ENCODE data around the gene THRB.

DNA sequence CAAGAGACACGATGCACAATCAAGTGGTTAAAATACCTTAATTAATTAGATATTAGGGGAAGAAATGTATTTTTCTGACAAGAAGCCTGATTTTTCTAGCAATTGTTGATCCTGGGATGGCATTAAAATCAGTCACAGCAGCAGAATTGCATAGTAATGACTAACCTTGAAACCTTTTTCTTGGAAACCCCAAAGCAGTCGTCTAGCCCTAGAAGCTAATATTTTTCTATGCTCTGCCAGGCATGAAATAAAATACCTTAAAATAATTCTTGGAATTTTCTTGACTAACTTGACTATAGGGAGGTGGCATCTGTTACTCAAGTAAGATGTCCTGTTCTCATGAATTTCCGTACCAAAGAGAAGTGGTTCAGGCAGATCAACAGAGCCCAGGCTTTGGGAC, 204.1 kb downstream of the THRB start:
- TF ChIP-seq, protein P1, sequence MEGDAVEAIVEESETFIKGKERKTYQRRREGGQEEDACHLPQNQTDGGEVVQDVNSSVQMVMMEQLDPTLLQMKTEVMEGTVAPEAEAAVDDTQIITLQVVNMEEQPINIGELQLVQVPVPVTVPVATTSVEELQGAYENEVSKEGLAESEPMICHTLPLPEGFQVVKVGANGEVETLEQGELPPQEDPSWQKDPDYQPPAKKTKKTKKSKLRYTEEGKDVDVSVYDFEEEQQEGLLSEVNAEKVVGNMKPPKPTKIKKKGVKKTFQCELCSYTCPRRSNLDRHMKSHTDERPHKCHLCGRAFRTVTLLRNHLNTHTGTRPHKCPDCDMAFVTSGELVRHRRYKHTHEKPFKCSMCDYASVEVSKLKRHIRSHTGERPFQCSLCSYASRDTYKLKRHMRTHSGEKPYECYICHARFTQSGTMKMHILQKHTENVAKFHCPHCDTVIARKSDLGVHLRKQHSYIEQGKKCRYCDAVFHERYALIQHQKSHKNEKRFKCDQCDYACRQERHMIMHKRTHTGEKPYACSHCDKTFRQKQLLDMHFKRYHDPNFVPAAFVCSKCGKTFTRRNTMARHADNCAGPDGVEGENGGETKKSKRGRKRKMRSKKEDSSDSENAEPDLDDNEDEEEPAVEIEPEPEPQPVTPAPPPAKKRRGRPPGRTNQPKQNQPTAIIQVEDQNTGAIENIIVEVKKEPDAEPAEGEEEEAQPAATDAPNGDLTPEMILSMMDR (conservative IDR thresholded peaks at IDR 0.05; ENCODE audit: low read length), result no peak
- TF ChIP-seq EZH2phosphoT487 (IDR thresholded peaks at IDR 0.05; ENCODE audit: borderline replicate concordance), result no peak

All from Loucy (cell line).